GM12872 (cell line): ENCODE measurements around the gene CDC37.

Experiments used
- CTCF ChIP-seq: IDR thresholded peaks from 3 replicates; pipeline ENCODE4 v1.5.1; 2011; ENCODE audit warnings: low read depth, mild to moderate bottlenecking, low read length, moderate library complexity; ENCODE audit not compliant: insufficient read depth

CDC37 gene

GRCh38 chr19:10418485-10419199 lies 15.3 kb upstream of the CDC37 start:
- no peak for TF ChIP-seq CTCF

- no peak for TF ChIP-seq CTCF
Observed at GRCh38 chr19:10418235-10418484, 14.8 kb upstream of the CDC37 start.

- no peak for TF ChIP-seq CTCF
Observed at GRCh38 chr19:10417541-10418234, 14.3 kb upstream of the CDC37 start.

- TF ChIP-seq CTCF, result peak; percentile 80
Observed at GRCh38 chr19:10416380-10417257, 13.3 kb upstream of the CDC37 start.

GRCh38 chr19:10416083-10416379 lies 12.7 kb upstream of the CDC37 start:
- no peak for TF ChIP-seq CTCF

GRCh38 chr19:10412257-10412977 lies 9.1 kb upstream of the CDC37 start:
- no peak for TF ChIP-seq CTCF
